ENCODE results near the gene NTRK2.

Gene NTRK2

DNA sequence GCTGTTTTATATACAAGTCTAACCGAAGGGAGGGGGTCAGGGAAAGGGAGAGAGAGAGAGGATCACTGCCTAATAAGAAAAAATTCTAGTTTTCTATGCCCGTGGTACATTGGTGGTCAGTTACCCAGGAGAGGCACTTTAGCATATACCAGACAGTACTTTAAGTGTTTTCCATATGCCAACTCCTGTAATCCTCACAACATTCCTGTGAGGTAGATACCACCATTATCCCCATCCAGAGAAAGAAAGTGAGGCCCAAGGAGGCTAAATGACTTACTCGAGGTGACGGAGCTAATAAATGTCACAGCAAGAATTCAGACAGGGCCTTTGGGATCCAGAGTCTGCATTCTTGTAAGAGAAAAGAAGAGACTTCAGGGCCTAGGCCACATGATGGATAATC, 161.8 kb downstream of the NTRK2 start:
- POLR2A ChIA-PET = no interaction called here
- H3K27ac ChIP-seq (ENCODE audit: insufficient read depth in 1 of 2, low read depth in 1 of 2, low read length in 2 of 2, poor library complexity in 1 of 2, severe bottlenecking in 2 of 2) = no peak overlapping the region
- no peak overlapping the region for H3K4me3 ChIP-seq (ENCODE audit: control insufficient read depth in 1 of 7, extremely low read depth in 1 of 7, insufficient read depth in 4 of 7, low read depth in 2 of 7, low read length in 6 of 7)
- 88% methylated on average over 2 of the region's 4 CpGs for WGBS (ENCODE audit: insufficient coverage)
- no peaks in the 10 kb centered on the region for H3K36me3 ChIP-seq (ENCODE audit: control insufficient read depth in 4 of 4, insufficient read depth in 4 of 4, low read length in 3 of 4)
- CTCF ChIA-PET = no interaction called here
- no peaks in the 10 kb centered on the region for H3K9me3 ChIP-seq (ENCODE audit: control extremely low read depth in 1 of 5, control insufficient read depth in 4 of 5, insufficient read depth in 2 of 5, low read depth in 1 of 5, low read length in 4 of 5)
- no peaks in the 10 kb centered on the region for H3K4me1 ChIP-seq (ENCODE audit: control extremely low read depth in 1 of 4, control insufficient read depth in 4 of 4, insufficient read depth in 4 of 4, low read length in 3 of 4)
- no peak for DNase-seq
- H3K27me3 ChIP-seq (replicated peaks in 2 of 5; ENCODE audit: control insufficient read depth in 4 of 5, insufficient read depth in 5 of 5, low read length in 4 of 5) = peaks cover 0 to 2% (median 0%) of the 10 kb centered on the region in 5 experiments

DNA sequence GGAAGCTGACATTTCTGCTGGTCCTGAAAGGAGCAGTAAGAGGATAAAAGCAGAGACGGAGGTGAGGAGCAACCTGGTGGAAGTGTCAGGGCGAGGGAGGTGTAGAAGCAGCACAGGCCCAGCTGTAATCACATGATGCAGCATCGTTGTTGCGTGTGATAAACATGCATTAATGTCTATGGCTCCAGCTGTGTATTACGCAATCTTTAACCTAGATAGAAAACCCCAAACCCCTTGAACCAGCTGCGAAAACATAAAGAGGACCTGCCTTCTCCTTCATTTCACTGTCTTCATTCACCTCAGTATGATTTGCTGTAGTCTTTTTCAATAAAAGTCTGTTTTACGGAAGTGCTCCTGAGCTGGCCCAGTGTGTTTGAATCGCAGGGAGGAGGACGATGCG, 162.9 kb downstream of the NTRK2 start:
- H3K36me3 ChIP-seq (ENCODE audit: control insufficient read depth in 4 of 4, insufficient read depth in 4 of 4, low read length in 3 of 4) = no peaks in the 10 kb centered on the region
- H3K9me3 ChIP-seq (ENCODE audit: control extremely low read depth in 1 of 5, control insufficient read depth in 4 of 5, insufficient read depth in 2 of 5, low read depth in 1 of 5, low read length in 4 of 5) = no peaks in the 10 kb centered on the region
- H3K27ac ChIP-seq (ENCODE audit: insufficient read depth in 1 of 2, low read depth in 1 of 2, low read length in 2 of 2, poor library complexity in 1 of 2, severe bottlenecking in 2 of 2) = no peak overlapping the region
- ChIA-PET CTCF (interaction anchor here (0.8 kb wide), 1 partner anchor 10 kb away, joined by 4 read pairs; no protein-coding TSS in a partner anchor), POLR2A (interaction anchor here (0.6 kb wide), 1 partner anchor 20 kb away, joined by 3 read pairs; no protein-coding TSS in a partner anchor)
- DNase-seq = no peak
- peaks cover 0 to 4% (median 0%) of the 10 kb centered on the region in 5 experiments for H3K27me3 ChIP-seq (replicated peaks in 2 of 5; ENCODE audit: control insufficient read depth in 4 of 5, insufficient read depth in 5 of 5, low read length in 4 of 5)
- no peaks in the 10 kb centered on the region for H3K4me1 ChIP-seq (ENCODE audit: control extremely low read depth in 1 of 4, control insufficient read depth in 4 of 4, insufficient read depth in 4 of 4, low read length in 3 of 4)
- no peak overlapping the region for H3K4me3 ChIP-seq (ENCODE audit: control insufficient read depth in 1 of 7, extremely low read depth in 1 of 7, insufficient read depth in 4 of 7, low read depth in 2 of 7, low read length in 6 of 7)
- WGBS (ENCODE audit: insufficient coverage) = 96% methylated on average over 9 of the region's 10 CpGs

- Histone ChIP-seq H3K27ac (ENCODE audit: insufficient read depth in 1 of 2, low read depth in 1 of 2, low read length in 2 of 2, poor library complexity in 1 of 2, severe bottlenecking in 2 of 2) (no peak overlapping the region), H3K36me3 (ENCODE audit: control insufficient read depth in 4 of 4, insufficient read depth in 4 of 4, low read length in 3 of 4) (no peaks in the 10 kb centered on the region), H3K4me1 (ENCODE audit: control extremely low read depth in 1 of 4, control insufficient read depth in 4 of 4, insufficient read depth in 4 of 4, low read length in 3 of 4) (no peaks in the 10 kb centered on the region), H3K4me3 (ENCODE audit: control insufficient read depth in 1 of 7, extremely low read depth in 1 of 7, insufficient read depth in 4 of 7, low read depth in 2 of 7, low read length in 6 of 7) (no peak overlapping the region), H3K27me3 (replicated peaks in 2 of 5; ENCODE audit: control insufficient read depth in 4 of 5, insufficient read depth in 5 of 5, low read length in 4 of 5) (peaks cover 0 to 5% (median 0%) of the 10 kb centered on the region in 5 experiments), H3K9me3 (ENCODE audit: control extremely low read depth in 1 of 5, control insufficient read depth in 4 of 5, insufficient read depth in 2 of 5, low read depth in 1 of 5, low read length in 4 of 5) (no peaks in the 10 kb centered on the region)
- 97% methylated on average over 3 of the region's 4 CpGs for WGBS (ENCODE audit: insufficient coverage)
- no peak for DNase-seq
- CTCF ChIA-PET = no interaction called here
- POLR2A ChIA-PET = no interaction called here
These were observed 164.9 kb downstream of the NTRK2 start for GRCh38 chr9:84834426-84834825.

DNA sequence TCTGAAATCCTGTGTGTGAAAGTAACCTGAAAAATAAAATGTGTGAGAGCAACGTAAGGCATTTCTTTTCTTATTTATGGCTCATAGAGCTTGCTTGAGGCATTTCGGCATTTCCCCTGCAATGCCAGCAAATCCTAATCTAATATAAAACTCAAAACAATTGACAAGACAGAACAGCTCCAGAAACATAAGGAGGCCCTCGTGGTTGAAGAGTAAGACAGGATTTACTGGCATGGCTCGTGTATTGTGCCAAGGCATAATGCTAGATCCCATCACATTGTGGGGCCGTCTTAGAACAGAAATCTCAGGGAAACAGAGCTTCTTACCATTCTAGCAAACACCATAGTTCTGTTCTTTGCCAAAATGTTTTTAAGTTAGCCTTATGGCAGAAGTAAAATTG, 166.2 kb downstream of the NTRK2 start:
- H3K27me3 ChIP-seq (replicated peaks in 2 of 5; ENCODE audit: control insufficient read depth in 4 of 5, insufficient read depth in 5 of 5, low read length in 4 of 5) = peaks cover 0 to 5% (median 0%) of the 10 kb centered on the region in 5 experiments
- H3K4me3 ChIP-seq (ENCODE audit: control insufficient read depth in 1 of 7, extremely low read depth in 1 of 7, insufficient read depth in 4 of 7, low read depth in 2 of 7, low read length in 6 of 7) = no peak overlapping the region
- no peaks in the 10 kb centered on the region for H3K9me3 ChIP-seq (ENCODE audit: control extremely low read depth in 1 of 5, control insufficient read depth in 4 of 5, insufficient read depth in 2 of 5, low read depth in 1 of 5, low read length in 4 of 5)
- ChIA-PET POLR2A (no interaction called here), CTCF (interaction anchor here (0.6 kb wide), 1 partner anchor 151 kb away, joined by 3 read pairs; no protein-coding TSS in a partner anchor)
- H3K27ac ChIP-seq (ENCODE audit: insufficient read depth in 1 of 2, low read depth in 1 of 2, low read length in 2 of 2, poor library complexity in 1 of 2, severe bottlenecking in 2 of 2) = no peak overlapping the region
- no peaks in the 10 kb centered on the region for H3K36me3 ChIP-seq (ENCODE audit: control insufficient read depth in 4 of 4, insufficient read depth in 4 of 4, low read length in 3 of 4)
- WGBS (ENCODE audit: insufficient coverage) = 89% methylated on average over 3 of the region's 5 CpGs
- no peaks in the 10 kb centered on the region for H3K4me1 ChIP-seq (ENCODE audit: control extremely low read depth in 1 of 4, control insufficient read depth in 4 of 4, insufficient read depth in 4 of 4, low read length in 3 of 4)
- DNase-seq = no peak

GRCh38 chr9:84838879-84839278, 169.3 kb downstream of the NTRK2 start:
- peaks cover 0 to 5% (median 0%) of the 10 kb centered on the region in 5 experiments for H3K27me3 ChIP-seq (replicated peaks in 2 of 5; ENCODE audit: control insufficient read depth in 4 of 5, insufficient read depth in 5 of 5, low read length in 4 of 5)
- no peaks in the 10 kb centered on the region for H3K36me3 ChIP-seq (ENCODE audit: control insufficient read depth in 4 of 4, insufficient read depth in 4 of 4, low read length in 3 of 4)
- H3K9me3 ChIP-seq (ENCODE audit: control extremely low read depth in 1 of 5, control insufficient read depth in 4 of 5, insufficient read depth in 2 of 5, low read depth in 1 of 5, low read length in 4 of 5) = no peaks in the 10 kb centered on the region
- DNase-seq = no peak
- CTCF ChIA-PET = no interaction called here
- H3K4me1 ChIP-seq (ENCODE audit: control extremely low read depth in 1 of 4, control insufficient read depth in 4 of 4, insufficient read depth in 4 of 4, low read length in 3 of 4) = no peaks in the 10 kb centered on the region
- no peak overlapping the region for H3K27ac ChIP-seq (ENCODE audit: insufficient read depth in 1 of 2, low read depth in 1 of 2, low read length in 2 of 2, poor library complexity in 1 of 2, severe bottlenecking in 2 of 2)
- H3K4me3 ChIP-seq (ENCODE audit: control insufficient read depth in 1 of 7, extremely low read depth in 1 of 7, insufficient read depth in 4 of 7, low read depth in 2 of 7, low read length in 6 of 7) = no peak overlapping the region
- no CpG with 5 or more reads among the region's 1 CpG for WGBS (ENCODE audit: insufficient coverage)
- POLR2A ChIA-PET = no interaction called here

DNA sequence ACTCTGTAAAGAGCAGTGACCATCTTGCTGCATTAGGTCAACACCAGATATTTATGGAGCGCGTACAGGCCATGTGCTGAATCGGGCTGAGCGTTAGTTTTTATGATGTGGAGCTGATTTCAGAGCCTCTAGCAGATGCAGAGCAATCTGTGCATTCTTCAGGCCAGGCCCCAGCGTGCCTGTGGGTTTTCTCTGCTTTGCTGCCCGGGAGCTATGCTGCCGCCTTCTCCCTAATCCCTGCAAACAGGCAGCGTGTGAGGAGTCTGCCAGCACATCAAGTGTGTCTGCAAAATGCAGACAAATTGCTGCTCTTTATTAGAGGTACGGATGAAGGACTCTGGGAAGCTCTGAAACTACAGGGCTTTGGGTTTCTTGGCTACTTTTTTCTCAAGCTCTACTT, 170.0 kb downstream of the NTRK2 start:
- no peaks in the 10 kb centered on the region for H3K4me1 ChIP-seq (ENCODE audit: control extremely low read depth in 1 of 4, control insufficient read depth in 4 of 4, insufficient read depth in 4 of 4, low read length in 3 of 4)
- WGBS (ENCODE audit: insufficient coverage) = 89% methylated on average over 9 of the region's 9 CpGs
- DNase-seq = no peak
- peaks cover 0 to 5% (median 0%) of the 10 kb centered on the region in 5 experiments for H3K27me3 ChIP-seq (replicated peaks in 2 of 5; ENCODE audit: control insufficient read depth in 4 of 5, insufficient read depth in 5 of 5, low read length in 4 of 5)
- CTCF ChIA-PET = no interaction called here
- no peaks in the 10 kb centered on the region for H3K9me3 ChIP-seq (ENCODE audit: control extremely low read depth in 1 of 5, control insufficient read depth in 4 of 5, insufficient read depth in 2 of 5, low read depth in 1 of 5, low read length in 4 of 5)
- H3K4me3 ChIP-seq (ENCODE audit: control insufficient read depth in 1 of 7, extremely low read depth in 1 of 7, insufficient read depth in 4 of 7, low read depth in 2 of 7, low read length in 6 of 7) = no peak overlapping the region
- H3K36me3 ChIP-seq (ENCODE audit: control insufficient read depth in 4 of 4, insufficient read depth in 4 of 4, low read length in 3 of 4) = no peaks in the 10 kb centered on the region
- no peak overlapping the region for H3K27ac ChIP-seq (ENCODE audit: insufficient read depth in 1 of 2, low read depth in 1 of 2, low read length in 2 of 2, poor library complexity in 1 of 2, severe bottlenecking in 2 of 2)
- POLR2A ChIA-PET = no interaction called here

DNA sequence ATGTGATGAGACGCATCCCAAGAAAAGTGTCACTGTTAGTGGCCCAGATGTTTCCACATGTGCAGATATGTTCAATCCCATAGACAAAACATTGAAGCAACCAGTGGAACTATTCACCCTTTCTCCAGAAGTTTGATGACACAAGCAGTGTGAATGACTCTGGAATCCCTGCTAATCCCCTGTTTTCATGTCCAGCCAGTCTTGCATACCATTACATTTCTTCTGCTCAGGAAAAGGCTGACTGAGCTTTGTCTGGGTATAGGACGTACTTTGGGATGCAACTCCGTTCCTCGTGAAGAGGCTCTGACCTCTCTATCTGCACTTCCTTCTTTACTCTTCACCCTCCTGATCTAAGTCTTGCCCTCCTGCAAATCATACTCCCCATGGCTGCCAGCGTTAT, 172.4 kb downstream of the NTRK2 start:
- 100% methylated on average over 5 of the region's 5 CpGs for WGBS (ENCODE audit: insufficient coverage)
- H3K36me3 ChIP-seq (ENCODE audit: control insufficient read depth in 4 of 4, insufficient read depth in 4 of 4, low read length in 3 of 4) = no peaks in the 10 kb centered on the region
- ChIA-PET POLR2A (no interaction called here), CTCF (no interaction called here)
- H3K9me3 ChIP-seq (ENCODE audit: control extremely low read depth in 1 of 5, control insufficient read depth in 4 of 5, insufficient read depth in 2 of 5, low read depth in 1 of 5, low read length in 4 of 5) = no peaks in the 10 kb centered on the region
- no peak for DNase-seq
- no peaks in the 10 kb centered on the region for H3K4me1 ChIP-seq (ENCODE audit: control extremely low read depth in 1 of 4, control insufficient read depth in 4 of 4, insufficient read depth in 4 of 4, low read length in 3 of 4)
- no peak overlapping the region for H3K27ac ChIP-seq (ENCODE audit: insufficient read depth in 1 of 2, low read depth in 1 of 2, low read length in 2 of 2, poor library complexity in 1 of 2, severe bottlenecking in 2 of 2)
- no peak overlapping the region for H3K4me3 ChIP-seq (ENCODE audit: control insufficient read depth in 1 of 7, extremely low read depth in 1 of 7, insufficient read depth in 4 of 7, low read depth in 2 of 7, low read length in 6 of 7)
- peaks cover 0 to 1% (median 0%) of the 10 kb centered on the region in 5 experiments for H3K27me3 ChIP-seq (replicated peaks in 2 of 5; ENCODE audit: control insufficient read depth in 4 of 5, insufficient read depth in 5 of 5, low read length in 4 of 5)
